Ureter (tissue), 1 donor: ENCODE measurements around the gene ZNF485. TPM values are rescaled to one million over a fixed set of nuclear protein-coding genes. Genes with fewer than 3 reads are reported as not detected.
"Not testable (repeated sequence)": the region's sequence is repeated elsewhere in the genome, so short reads cannot be mapped to it uniquely, and the experiment has no call there.

Source experiments
- DNase-seq: peaks from one replicate; pipeline ENCODE4 v3.0.0-alpha.2; 2020; ENCODE audit warnings: low spot score
- total RNA-seq: library from RNA; stranded (reverse); gene quantifications from one replicate; pipeline ENCODE4 v1.2.4, GENCODE V29; 2023
- donor health status: DM: yes; HTN: yes; CAD: no.

ZNF485 gene
- total RNA-seq, result 17.6 TPM

DNA sequence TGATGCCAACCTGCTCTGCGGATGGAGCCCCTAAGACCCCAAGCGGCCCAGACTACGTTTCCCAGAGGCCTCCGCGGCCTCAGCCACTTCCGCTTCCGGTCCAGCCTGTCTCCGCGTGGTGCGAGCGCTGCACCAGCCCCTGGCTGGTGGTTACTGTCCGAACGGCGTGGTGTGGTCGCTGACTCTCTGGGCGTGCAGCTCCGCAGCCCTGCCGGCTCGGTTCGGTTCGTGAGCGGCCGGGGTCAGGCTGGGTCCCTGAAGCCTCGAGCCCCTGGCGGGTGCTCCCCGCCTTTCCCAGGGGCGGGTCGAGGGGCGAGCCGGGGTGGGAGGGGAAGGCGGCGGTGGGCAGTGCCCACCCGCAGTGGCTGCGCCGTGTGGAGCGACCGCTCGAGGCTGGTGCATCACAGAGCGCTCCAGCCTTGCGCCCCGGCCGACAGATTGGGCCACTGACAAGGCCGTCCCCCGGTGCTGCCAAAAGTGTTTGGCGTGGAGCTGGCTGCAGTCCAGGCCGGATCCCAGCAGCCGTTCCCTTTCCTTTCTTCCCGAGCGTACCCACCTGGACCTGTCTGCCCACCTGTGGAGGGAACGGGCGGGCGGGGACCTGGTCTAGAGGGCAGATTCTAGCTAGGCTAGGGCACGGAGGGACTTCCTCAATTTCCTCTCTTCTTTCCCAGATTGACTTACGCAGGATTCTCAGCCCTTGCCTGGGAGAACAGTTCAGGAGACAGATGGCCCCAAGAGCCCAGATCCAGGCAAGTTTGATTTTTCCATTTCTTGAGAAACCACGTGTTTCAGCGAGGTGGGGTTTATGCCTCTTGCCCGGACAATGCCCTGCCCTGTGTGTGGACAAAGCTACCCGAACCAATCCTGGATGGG, at the start of gene ZNF485:
Gene ZNF485 (plus strand): TSS at position 116 of the 876 bp plus-strand sequence. CDS start 613 bp downstream, at position 729.
- DNase-seq, result peak; percentile 72

DNA sequence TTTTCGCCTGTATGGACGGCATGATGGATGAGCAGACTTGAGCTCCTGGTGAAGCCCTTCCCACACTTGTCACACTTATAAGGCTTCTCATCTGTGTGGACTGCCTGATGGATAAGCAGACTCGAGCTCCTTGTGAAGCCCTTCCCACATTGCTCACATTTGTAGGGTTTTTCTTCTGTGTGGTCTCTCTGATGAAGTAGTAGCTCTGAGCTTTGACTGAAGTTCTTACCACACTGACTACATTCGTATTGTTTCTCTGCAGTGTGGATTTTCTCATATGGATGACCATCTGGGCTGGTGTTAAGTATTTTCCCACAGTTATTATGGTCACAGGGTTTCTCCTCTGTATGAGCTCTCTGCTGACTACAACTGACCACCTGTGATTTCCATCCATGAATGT, 49.0 kb upstream of the ZNF485 start:
- DNase-seq, result no peak

DNA sequence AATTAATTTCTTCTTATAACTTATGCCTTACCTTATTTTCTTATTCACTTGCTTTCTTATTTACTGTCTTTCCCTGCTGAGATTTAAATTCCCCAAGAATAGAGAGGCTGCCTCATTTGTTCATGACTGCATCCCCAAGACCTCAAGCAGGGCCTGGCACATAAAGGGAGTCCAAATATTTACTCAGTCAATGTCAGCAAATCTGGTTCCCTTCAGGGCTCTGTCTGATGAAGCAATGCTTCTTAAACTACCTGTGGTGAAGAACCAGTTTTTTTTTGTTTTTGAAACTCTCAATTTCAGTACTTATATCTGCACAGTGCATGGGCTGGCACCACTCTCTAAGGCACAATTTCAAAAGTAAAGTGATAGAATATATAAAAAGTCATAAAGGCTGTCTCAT, 36.6 kb upstream of the ZNF485 start:
- no peak for DNase-seq

GRCh38 chr10:43570971-43571370, 35.3 kb upstream of the ZNF485 start:
- DNase-seq, result no peak

DNA sequence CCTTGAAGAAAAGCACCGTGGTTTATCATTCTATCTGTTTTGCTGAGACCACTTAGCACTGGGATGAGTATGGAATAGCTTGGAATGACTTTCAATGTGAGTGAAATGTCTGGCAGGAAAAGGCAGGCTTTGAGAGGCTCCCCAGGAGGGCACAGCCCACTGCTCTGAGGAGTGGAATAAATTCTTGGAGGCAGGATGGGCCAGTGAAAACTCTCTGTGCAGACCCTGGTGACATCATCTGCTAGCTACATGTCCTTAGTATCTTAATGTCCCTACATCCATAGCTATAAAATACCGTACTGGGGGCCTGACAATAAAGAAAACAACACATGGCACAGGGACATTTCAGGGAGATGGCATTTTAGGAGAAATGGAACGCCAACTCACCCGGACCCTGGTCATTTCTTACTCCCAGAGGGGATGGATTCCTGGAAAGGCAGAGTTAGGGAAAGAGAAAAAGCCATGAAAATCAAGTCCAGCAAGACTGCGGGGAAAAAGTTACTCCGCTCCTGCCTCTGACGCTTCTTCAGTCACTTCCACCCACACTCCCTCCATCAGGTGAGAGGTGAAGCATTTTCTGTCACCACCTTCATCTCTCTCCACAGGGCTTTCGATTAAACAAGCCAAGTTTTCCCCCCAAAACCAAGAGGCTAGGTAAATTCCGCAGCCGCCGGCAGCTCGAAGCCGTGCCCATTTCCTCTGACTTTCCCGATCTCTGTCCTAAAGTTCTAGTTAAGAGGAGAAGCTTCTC, 32.8 kb upstream of the ZNF485 start:
- DNase-seq, result no peak

DNA sequence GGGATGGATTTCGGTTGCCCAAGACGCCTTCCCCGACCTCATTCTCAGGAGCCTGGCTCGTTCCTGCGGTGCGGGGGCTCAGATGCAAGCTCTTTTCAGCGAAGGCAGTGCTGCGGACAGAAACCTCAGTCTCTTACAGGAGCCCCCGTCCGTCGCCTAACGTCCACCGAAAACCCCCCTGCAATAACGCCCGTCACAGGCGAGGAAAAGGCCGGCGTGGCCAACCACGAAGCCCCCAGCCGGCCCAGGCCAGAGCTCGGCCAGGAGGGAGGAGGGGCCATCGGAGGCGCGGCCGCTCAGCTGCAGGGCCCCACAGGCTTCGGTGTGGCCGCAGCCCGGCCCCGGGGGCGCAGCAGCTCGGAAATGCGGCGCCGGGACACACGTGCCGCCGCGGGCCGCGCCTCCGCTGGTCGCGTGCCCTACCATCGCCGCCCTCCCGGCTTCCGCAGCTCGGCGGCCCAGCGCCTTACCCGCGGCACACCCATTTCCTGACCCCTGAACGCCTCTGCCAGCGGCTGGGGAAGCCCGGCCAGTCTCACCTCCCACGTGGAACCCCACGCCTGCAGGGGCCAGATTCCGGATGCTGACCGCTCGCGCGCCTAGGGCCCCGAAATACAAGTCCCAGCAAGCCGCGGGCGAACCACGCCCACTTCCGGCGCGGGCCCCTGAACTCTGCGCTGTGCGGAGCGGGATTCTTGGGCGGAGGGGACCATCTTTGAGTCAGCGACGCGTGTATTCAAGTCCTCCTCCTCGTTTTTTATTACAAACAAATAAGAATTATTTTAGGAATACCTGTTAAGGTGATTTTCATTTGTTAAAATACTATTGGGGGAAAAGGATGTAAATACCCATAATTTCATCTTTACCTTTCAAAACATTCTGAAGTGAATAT, 32.0 kb upstream of the ZNF485 start, which contains the start of gene ZNF239:
Gene ZNF239 (minus strand): TSS at position 616 of the 892 bp plus-strand sequence. CDS start 16,537 bp downstream, outside the sequence.
- DNase-seq, result peak; percentile 92

- no peak for DNase-seq
Measured at GRCh38 chr10:43574906-43575305, 31.3 kb upstream of the ZNF485 start.

- DNase-seq, result no peak
Measured at GRCh38 chr10:43576062-43576461, 30.2 kb upstream of the ZNF485 start.

DNA sequence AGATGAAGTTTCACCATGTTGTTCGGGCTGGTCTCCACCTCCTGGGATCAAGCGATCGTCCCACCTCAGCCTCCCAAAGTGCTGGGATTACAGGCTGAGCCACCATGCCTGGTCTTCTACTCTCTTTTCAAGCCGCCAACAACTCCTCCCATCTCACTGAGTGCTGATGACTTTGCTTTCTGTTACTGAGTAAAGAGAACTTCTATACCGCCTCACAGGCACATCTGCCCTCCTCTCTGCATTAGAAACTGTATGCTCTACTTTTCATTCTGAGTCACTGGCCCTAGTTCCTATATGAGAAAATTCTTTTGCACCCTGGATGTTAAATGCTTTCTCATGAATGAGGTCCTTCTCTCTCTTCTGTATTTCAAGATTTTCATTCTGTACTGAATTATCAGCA, 29.7 kb upstream of the ZNF485 start:
- DNase-seq, result no peak

- DNase-seq, result no peak
Measured at GRCh38 chr10:43584051-43584450, 22.2 kb upstream of the ZNF485 start.

GRCh38 chr10:43585046-43585445, 21.2 kb upstream of the ZNF485 start:
- no peak for DNase-seq

- no peak for DNase-seq
Measured at GRCh38 chr10:43585981-43586729, 20.1 kb upstream of the ZNF485 start.

DNA sequence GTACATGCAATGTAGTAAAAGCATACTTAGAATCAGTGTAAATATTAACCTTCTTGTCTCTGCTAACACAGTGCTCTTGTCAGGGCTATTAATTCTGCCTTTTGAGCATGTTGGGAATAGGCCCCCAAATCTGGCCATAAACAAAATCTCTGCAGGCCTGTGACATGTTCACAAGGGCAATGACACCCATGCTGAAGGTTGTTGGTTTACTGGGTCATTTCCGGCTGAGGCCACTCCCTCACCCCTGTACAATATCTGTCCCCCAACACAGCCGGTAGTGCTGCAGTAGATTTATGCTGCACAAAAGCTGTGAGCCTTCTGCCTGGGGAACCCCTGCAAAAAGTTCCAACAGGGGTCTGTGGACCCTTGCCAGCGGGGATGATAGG, 19.5 kb upstream of the ZNF485 start:
- DNase-seq, result not testable (repeated sequence)

DNA sequence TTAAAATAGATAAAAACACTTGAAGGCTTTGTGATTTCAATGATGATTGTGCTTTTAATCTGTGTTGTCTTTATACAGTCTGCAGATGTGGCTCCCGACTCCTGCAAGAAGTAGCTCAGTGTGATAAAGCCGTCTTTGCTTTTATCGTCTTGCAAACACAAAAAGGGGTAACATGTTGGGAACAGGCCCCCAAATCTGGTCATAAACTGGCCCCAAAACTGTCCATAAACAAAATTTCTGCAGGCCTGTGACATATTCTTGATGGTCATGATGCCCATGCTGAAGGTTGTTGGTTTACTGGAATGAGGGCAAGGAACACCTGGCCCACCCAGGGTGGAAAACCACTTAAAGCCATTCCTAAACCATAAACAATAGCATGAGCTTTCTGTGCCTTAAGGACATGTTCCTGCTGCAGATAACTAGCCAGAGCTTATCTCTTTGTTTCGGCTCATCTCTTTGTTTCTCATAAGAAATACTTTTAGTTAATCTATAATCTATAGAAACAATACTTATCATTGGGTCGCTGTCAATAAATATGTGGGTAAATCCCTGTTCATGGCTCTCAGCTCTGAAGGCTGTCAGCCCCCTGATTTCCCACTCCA, 14.8 kb upstream of the ZNF485 start:
- DNase-seq, result no peak

DNA sequence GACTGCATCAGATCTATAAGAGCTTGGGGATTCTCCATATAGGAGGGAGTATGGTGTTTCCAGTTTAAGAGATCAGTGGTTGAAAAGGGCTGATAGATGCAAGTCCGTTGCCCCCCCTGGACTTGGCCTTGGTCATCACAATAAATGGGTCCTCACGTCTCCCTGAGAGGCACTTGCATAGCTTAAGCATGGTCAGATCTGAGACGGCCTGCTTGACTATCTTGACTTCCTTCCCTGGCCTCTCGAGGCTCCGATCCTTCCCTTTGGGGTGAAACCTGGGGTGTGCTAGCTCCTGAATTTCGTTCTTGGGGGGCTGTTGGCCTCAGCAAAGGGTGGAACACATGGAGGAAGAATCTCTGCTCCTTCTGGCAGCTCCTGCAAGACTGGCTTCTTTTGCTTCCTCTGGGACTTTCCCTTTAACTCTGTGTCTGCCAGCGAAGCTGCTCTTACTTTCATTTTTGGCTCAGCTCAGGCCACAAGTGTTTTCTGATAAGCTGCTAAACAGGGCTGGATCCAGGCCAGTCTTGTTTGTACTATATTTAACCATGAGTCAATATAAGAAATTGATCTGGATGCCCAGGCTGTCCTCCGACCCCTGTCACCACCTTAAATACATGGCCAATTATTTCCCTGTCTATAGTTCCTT, 11.2 kb upstream of the ZNF485 start:
- no peak for DNase-seq

DNA sequence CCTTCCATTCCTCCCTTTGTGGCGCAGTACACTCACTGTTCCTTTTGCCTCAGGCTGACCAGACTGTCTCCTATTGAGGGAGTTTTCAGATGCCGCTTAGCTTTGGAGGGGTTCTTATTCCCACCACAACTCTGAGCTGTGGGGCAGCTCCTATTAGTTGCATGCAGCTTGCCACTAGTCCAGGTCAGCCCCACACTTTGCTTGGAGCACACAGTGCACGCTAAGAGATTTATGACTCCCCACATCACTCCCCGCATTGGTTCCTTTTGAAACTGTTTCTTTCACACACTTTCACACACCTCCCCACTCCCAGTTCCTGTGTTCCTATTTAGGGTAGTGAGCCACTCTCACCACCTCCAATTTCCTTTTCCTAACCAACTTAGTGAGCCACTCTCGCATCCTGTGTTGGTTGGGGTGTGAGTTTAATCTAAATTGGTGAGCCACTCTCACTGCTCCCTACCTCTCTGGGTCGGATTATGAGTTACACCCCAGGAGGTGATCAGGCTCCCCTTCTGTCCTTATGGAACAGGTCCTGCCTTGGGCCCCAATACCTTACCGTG, 10.4 kb upstream of the ZNF485 start:
- no peak for DNase-seq

GRCh38 chr10:43596546-43596945, 9.7 kb upstream of the ZNF485 start:
- DNase-seq, result no peak

- DNase-seq, result no peak
Measured at GRCh38 chr10:43598446-43598845, 7.8 kb upstream of the ZNF485 start.

DNA sequence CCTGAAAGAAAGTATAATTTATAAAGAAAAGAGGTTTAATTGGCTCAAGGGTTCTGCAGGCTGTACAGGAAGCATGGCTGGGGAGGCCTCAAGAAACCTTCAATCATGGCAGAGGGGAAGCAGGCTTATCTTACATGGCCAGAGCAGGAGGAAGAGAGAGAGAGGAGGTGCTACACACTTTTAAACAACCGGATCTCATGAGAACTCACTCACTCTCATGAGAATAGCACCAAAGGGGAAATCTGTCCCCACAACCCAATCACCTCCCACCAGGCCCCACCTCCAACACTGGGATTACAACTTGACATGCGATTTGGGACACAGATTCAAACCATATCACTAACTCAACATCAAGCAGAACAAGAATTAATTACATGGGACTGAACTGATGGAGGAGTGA, 6.9 kb upstream of the ZNF485 start:
- DNase-seq, result no peak

DNA sequence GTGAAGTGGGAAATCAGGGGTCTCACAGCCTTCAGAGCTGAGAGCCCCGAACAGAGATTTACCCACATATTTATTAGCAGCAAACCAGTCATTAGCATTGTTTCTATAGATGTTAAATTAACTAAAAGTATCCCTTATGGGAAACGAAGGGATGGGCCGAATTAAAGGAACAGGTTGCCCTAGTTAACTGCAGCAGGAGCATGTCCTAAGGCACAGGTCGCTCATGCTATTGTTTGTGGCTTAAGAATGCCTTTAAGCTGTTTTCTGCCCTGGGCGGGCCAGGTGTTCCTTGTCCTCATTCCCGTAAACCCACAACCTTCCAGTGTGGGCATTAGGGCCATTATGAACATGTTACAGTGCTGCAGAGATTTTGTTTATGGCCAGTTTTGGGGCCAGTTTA, 4.7 kb upstream of the ZNF485 start:
- DNase-seq, result not testable (repeated sequence)
